Stimulated activated CD8-positive, alpha-beta memory T cell treated with anti-CD3 and anti-CD28 coated beads, Interleukin-7, amount 100 ng/mL, for 4 hours (primary cell): ENCODE results near the gene CNTN2.

Source experiments
- DNase-seq, 2 donors: peaks; one replicate each; pipeline ENCODE4 v3.0.0-alpha.2; 2020; ENCODE audit warnings: low read depth in 2 of 2

Gene CNTN2

GRCh38 chr1:205072881-205073280, 29.9 kb downstream of the CNTN2 start:
- DNase-seq = no peak

GRCh38 chr1:205073511-205073910, 30.5 kb downstream of the CNTN2 start:
- no peak for DNase-seq

- no peak for DNase-seq
These were observed 31.1 kb downstream of the CNTN2 start for GRCh38 chr1:205074084-205074483.

GRCh38 chr1:205074513-205074912, 31.5 kb downstream of the CNTN2 start:
- no peak for DNase-seq

- no peak for DNase-seq
These were observed 32.7 kb downstream of the CNTN2 start for GRCh38 chr1:205075642-205076155.

- no peak for DNase-seq
These were observed 33.3 kb downstream of the CNTN2 start for GRCh38 chr1:205076245-205076761.

GRCh38 chr1:205077158-205077933, 34.3 kb downstream of the CNTN2 start:
- DNase-seq = no peak

- DNase-seq = no peak
These were observed 34.9 kb downstream of the CNTN2 start for GRCh38 chr1:205077934-205078311.

GRCh38 chr1:205082431-205082830, 39.4 kb downstream of the CNTN2 start:
- no peak for DNase-seq

GRCh38 chr1:205084360-205084759, 41.3 kb downstream of the CNTN2 start, which contains the start of gene TMEM81:
TSS of gene TMEM81 (minus strand) at chr1:205084460. CDS start at chr1:205084320, 140 bp downstream.
- DNase-seq = no peak

- no peak for DNase-seq
These were observed 45.3 kb downstream of the CNTN2 start for GRCh38 chr1:205088341-205088740.

- DNase-seq = no peak
These were observed 48.2 kb downstream of the CNTN2 start for GRCh38 chr1:205091043-205091740.

GRCh38 chr1:205095422-205095821, 52.4 kb downstream of the CNTN2 start:
- DNase-seq = no peak

GRCh38 chr1:205098242-205098641, 55.2 kb downstream of the CNTN2 start:
- DNase-seq = no peak

- no peak for DNase-seq
These were observed 59.4 kb downstream of the CNTN2 start for GRCh38 chr1:205102404-205102803.

- no peak for DNase-seq
These were observed 64.3 kb downstream of the CNTN2 start for GRCh38 chr1:205107327-205107726.

GRCh38 chr1:205108464-205108863, 65.5 kb downstream of the CNTN2 start:
- no peak for DNase-seq

GRCh38 chr1:205109269-205109668, 66.3 kb downstream of the CNTN2 start:
- DNase-seq = no peak

- DNase-seq = no peak
These were observed 66.7 kb downstream of the CNTN2 start for GRCh38 chr1:205109711-205110110.

- no peak for DNase-seq
These were observed 68.3 kb downstream of the CNTN2 start for GRCh38 chr1:205111354-205111753.

GRCh38 chr1:205118752-205119151, 75.7 kb downstream of the CNTN2 start:
- DNase-seq = no peak

- DNase-seq = peak; percentile 92 to 93
These were observed 78.9 kb downstream of the CNTN2 start, which contains the start of gene RBBP5 for GRCh38 chr1:205121660-205122488. TSS of gene RBBP5 (minus strand) at chr1:205121978. CDS start at chr1:205121873, 105 bp downstream.
